ENCODE results near the gene ME2.
"Not testable (repeated sequence)": the region's sequence is repeated elsewhere in the genome, so short reads cannot be mapped to it uniquely, and the experiment has no call there.

Gene ME2

DNA sequence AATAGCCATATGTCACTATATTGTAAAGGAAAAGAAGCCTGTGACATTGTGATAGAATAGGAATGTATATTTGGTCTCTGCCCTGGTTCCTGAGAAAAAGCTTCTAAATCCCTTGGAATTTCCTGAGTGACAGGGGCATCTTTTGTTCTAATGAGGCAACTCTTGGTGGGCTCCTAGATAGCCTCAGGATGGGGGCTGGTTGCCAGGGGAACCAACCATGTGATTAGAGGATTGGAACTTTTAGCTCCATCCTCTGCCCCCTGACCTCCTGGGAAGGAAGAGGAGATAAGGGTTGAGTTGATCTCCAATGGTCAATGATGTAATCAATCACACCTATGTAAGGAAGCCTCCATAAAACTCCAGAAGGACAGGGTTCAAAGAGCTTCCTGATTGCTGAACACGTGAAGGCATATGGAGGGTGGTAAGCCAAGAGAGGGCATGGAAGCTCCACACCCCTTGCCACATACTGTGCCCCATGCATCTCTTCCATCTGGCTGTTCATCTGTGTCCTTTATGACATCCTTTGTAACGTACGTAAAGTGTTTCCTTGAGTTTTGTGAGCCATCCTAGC lies 2.9 kb upstream of the ME2 start:
- no peak overlapping the region for H3K4me3 ChIP-seq (ENCODE audit: low read depth, low read length)
- no peak for TF ChIP-seq CTCF (IDR thresholded peaks at IDR 0.05; ENCODE audit: low read depth, low read length)

GRCh38 chr18:50877545-50878265 lies 1.2 kb upstream of the ME2 start:
- peak overlapping the region; percentile 85 for H3K4me3 ChIP-seq (ENCODE audit: low read depth, low read length)
- TF ChIP-seq CTCF (IDR thresholded peaks at IDR 0.05; ENCODE audit: low read depth, low read length), result no peak

GRCh38 chr18:50879302-50880118 lies 592 bp downstream of the ME2 start:
- peak overlapping the region; percentile 85 for H3K4me3 ChIP-seq (ENCODE audit: low read depth, low read length)
- no peak for TF ChIP-seq CTCF (IDR thresholded peaks at IDR 0.05; ENCODE audit: low read depth, low read length)

DNA sequence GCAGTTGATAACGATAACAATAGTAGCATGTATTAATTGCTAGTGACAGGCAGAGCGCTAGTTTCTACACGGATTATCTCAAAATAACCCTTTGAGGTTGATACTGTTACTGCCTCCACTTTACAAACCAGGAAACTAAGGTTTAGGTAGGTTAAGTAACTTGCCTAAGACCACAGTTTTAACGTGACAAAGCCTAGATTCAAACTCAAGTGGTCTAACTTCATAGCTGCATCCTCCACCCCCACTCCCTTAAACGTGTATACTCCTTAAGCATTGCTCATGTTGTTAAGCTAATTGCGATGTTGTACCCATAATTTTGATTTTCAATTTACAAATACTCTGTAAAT lies 1.2 kb downstream of the ME2 start:
- peak overlapping the region; percentile 85 for H3K4me3 ChIP-seq (ENCODE audit: low read depth, low read length)
- TF ChIP-seq CTCF (IDR thresholded peaks at IDR 0.05; ENCODE audit: low read depth, low read length), result no peak

DNA sequence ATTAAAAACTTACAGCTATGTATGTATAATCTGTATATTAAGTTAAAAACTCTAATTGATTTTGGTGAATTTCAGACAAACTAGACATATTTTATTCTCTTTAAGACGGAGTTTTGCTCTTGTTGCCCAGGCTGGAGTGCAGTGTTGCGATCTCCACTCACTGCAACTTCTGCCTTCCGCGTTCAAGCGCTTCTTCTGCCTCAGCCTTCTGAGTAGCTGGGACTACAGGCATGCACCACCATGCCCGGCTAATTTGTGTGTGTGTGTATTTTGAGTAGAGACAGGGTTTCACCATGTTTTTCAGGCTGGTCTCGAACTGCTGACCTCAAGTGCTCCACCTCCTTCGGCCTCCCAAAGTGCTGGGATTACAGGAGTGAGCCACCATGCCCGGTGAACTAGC lies 2.0 kb downstream of the ME2 start:
- H3K4me3 ChIP-seq (ENCODE audit: low read depth, low read length), result not testable (repeated sequence)

GRCh38 chr18:50886929-50887328 lies 8.0 kb downstream of the ME2 start:
- no peak overlapping the region for H3K4me3 ChIP-seq (ENCODE audit: low read depth, low read length)
- no peak for TF ChIP-seq CTCF (IDR thresholded peaks at IDR 0.05; ENCODE audit: low read depth, low read length)

DNA sequence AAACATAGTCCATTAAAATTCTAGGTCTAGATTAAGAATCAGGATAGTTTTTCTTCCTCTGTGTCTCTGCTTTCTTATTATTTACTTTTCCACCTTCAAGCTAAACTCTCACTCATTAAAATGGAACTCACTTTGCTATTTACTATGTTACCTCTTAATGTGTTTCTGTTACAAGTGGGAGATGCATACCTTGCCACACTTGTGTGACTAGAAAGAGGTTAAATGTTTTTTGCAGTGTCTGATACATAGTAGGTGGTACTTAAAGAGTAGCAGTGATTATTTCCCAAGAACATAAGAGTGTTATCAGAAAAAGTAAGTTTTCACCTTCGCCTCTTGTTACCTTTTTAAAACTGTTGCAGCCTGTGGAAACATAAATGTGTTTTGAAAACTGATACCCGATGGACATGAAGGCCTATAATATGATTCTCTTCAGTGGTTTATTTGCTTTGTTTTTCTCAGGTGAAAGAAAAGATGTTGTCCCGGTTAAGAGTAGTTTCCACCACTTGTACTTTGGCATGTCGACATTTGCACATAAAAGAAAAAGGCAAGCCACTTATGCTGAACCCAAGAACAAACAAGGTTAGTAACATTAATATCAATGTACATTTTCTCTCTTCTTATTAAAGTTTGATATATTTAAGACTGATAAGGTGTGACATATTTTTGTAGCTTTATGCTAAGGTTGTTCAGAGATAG lies 16.6 kb downstream of the ME2 start:
- TF ChIP-seq CTCF (IDR thresholded peaks at IDR 0.05; ENCODE audit: low read depth, low read length), result no peak
- no peak overlapping the region for H3K4me3 ChIP-seq (ENCODE audit: low read depth, low read length)
